HUES48 (cell line): ENCODE data around the gene TAF6.

ENCODE experiments used
- H3K27ac ChIP-seq: one replicate; pipeline ENCODE4 v1.7.0; 2013; ENCODE audit warnings: low read depth, low read length, inconsistent platforms
- H3K27me3 ChIP-seq: 2 replicates; pipeline ENCODE4 v1.6.1; 2013; ENCODE audit warnings: mild to moderate bottlenecking, low read length; ENCODE audit not compliant: control insufficient read depth, insufficient read depth
- H3K36me3 ChIP-seq: 2 replicates; pipeline ENCODE4 v1.6.1; 2013; ENCODE audit warnings: low read length; ENCODE audit not compliant: control insufficient read depth, insufficient read depth
- H3K4me1 ChIP-seq: 2 replicates; pipeline ENCODE4 v1.6.1; 2013; ENCODE audit warnings: mild to moderate bottlenecking, low read length; ENCODE audit not compliant: control insufficient read depth, insufficient read depth
- H3K4me3 ChIP-seq: 2 replicates; pipeline ENCODE4 v1.5.1; 2013; ENCODE audit warnings: mild to moderate bottlenecking, low read depth, low read length
- H3K9ac ChIP-seq: 2 replicates; pipeline ENCODE4 v1.6.1; 2013; ENCODE audit warnings: mild to moderate bottlenecking, low read depth, low read length, moderate library complexity
- H3K9me3 ChIP-seq: 2 replicates; pipeline ENCODE4 v1.6.1; 2013; ENCODE audit warnings: low read length; ENCODE audit not compliant: control insufficient read depth, insufficient read depth

TAF6 gene

DNA sequence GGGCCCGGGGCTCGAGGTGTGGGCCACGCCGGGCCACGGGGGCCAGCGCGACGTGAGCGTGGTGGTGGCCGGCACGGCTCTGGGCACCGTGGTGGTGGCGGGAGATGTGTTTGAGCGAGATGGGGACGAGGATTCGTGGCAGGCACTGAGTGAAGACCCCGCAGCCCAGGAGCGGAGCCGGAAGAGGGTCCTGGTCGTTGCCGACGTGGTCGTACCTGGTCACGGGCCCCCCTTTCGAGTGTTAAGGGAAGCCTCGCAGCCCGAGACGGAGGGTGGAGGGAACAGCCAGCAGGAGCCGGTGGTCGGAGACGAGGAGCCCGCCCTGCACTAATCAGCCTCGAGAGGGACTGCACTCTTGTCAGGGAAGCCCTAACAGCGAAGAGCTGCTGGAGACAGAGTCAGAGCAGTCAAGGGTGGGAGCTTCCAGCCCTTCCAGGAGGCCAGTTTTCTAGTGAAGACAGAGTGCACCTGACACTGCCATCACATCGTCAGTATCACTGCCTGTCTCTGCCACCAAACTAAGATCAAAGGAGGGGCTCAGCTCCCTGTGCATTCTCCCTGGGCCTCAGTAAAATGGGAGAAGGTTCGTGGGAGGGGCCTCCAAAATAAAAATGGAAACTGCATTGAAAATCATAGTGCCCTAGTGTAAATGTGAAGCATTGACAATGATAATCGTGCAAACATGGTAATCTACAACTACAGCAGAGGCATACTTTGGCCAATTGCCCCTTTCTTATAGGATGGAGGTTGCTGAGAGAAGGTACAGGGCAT, 8.9 kb upstream of the TAF6 start:
- Histone ChIP-seq H3K36me3 (peaks cover 9% of the 10 kb centered on the region), H3K27me3 (peaks cover 13% of the 10 kb centered on the region), H3K9me3 (no peaks in the 10 kb centered on the region), H3K4me1 (no peaks in the 10 kb centered on the region), H3K4me3 (peak overlapping the region; percentile 91), H3K27ac (no peak overlapping the region), H3K9ac (no peak overlapping the region)

DNA sequence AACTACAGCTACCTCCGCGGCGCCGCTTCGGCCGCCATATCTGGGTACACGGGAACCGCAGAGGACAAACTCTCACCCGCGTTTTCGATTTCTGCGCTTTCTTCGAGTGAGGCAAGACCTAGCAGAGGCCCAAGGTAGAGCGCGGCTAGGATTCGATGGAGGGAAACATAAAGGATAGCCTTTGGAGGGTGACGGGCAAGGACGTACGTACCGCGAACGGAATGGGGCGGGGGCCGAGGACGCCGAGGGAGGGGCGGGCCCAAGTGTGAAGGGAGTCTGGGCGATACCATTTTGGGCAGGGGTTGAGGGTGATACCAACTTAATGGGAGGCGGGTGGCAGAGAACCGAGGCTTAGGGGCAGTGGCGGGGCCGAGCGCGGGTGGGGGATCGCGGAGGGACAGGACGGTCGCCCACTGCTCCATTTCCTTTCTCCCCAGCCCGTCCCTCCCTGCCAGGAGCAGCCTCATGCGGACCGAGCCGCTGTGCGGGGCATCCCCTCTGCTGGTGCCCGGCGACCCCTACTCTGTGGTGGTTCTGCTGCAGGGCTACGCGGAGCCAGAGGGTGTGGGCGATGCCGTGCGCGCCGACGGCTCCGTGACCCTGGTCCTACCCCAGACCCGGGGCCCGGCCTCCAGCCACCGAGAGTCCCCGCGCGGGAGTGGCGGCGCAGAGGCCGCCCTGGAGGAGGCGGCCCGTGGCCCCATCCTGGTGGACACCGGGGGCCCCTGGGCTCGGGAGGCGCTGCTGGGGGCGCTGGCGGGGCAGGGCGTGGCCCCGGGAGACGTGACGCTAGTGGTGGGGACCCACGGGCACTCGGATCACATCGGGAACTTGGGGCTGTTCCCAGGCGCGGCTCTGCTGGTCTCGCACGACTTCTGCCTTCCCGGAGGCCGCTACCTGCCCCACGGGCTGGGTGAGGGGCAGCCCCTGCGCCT, 8.0 kb upstream of the TAF6 start, which contains the start of gene MBLAC1:
TSS of gene MBLAC1 (plus strand) at position 37 of the 935 bp plus-strand sequence. CDS start at position 466, 429 bp downstream.
- no peaks in the 10 kb centered on the region for H3K4me1 ChIP-seq
- peaks cover 13% of the 10 kb centered on the region for H3K27me3 ChIP-seq
- peak within 1 kb of the TSS; percentile 99 for H3K27ac ChIP-seq
- H3K9me3 ChIP-seq: no peaks in the 10 kb centered on the region
- H3K36me3 ChIP-seq: peaks cover 9% of the 10 kb centered on the region
- H3K4me3 ChIP-seq: peak within 1 kb of the TSS; percentile 91
- H3K9ac ChIP-seq: peak within 1 kb of the TSS; percentile 85

DNA sequence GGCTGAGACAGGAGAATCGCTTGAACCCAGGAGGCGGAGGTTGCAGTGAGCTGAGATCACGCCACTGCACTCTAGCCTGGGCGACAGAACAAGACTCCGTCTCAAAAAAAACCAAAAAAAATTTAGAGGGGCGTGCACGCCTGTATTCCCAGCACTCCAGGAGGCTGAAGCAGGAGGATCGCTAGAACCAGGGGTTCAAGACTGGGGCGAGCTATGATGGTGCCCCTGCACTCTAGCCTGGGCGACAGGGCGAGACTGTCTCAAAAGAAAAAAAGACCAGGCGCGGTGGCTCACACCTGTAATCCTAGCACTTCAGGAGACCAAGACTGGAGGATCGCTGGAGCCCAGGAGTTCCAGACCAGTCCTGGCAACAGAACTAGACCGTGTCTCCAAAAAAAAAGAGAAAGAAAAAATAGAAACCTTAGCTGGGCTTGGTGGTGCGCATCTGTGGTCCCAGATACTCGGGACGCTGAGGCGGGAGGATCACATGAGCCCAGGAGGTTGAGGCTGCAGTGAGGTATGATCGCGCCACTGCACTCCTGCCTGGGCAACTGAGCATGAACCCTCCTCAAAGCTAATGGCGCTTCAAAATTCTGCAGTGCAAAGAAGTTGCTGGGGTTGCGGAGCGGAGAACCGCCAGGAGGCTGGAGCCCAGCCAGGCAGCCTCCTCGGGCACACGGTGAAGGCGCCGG, 7.2 kb upstream of the TAF6 start:
- H3K27me3 ChIP-seq: peaks cover 13% of the 10 kb centered on the region
- peaks cover 9% of the 10 kb centered on the region for H3K36me3 ChIP-seq
- peak overlapping the region; percentile 85 for H3K9ac ChIP-seq
- peak overlapping the region; percentile 99 for H3K27ac ChIP-seq
- H3K4me3 ChIP-seq: peak overlapping the region; percentile 91
- no peaks in the 10 kb centered on the region for H3K9me3 ChIP-seq
- no peaks in the 10 kb centered on the region for H3K4me1 ChIP-seq

DNA sequence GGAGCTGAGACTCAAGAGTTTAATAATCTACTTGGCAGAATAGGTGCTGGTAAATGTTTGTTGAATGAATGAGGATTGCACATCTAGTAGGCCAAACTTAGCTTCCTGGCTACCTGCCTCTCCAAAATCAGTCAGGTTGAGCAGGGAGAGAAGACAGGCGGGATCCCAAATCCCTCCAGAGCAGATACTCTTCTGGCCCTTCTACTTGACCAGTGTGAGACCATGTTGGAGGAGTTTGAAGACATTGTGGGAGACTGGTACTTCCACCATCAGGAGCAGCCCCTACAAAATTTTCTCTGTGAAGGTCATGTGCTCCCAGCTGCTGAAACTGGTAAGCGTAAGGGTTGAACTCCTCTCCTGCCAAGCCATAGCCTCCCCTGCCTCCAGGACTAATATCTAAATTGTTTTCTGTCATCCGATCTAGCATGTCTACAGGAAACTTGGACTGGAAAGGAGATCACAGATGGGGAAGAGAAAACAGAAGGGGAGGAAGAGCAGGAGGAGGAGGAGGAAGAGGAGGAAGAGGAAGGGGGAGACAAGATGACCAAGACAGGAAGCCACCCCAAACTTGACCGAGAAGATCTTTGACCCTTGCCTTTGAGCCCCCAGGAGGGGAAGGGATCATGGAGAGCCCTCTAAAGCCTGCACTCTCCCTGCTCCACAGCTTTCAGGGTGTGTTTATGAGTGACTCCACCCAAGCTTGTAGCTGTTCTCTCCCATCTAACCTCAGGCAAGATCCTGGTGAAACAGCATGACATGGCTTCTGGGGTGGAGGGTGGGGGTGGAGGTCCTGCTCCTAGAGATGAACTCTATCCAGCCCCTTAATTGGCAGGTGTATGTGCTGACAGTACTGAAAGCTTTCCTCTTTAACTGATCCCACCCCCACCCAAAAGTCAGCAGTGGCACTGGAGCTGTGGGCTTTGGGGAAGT, 5.4 kb upstream of the TAF6 start:
- Histone ChIP-seq H3K4me1 (peaks cover 9% of the 10 kb centered on the region), H3K9me3 (no peaks in the 10 kb centered on the region), H3K9ac (no peak overlapping the region), H3K27me3 (peaks cover 13% of the 10 kb centered on the region), H3K27ac (no peak overlapping the region), H3K4me3 (no peak overlapping the region), H3K36me3 (peaks cover 9% of the 10 kb centered on the region)

DNA sequence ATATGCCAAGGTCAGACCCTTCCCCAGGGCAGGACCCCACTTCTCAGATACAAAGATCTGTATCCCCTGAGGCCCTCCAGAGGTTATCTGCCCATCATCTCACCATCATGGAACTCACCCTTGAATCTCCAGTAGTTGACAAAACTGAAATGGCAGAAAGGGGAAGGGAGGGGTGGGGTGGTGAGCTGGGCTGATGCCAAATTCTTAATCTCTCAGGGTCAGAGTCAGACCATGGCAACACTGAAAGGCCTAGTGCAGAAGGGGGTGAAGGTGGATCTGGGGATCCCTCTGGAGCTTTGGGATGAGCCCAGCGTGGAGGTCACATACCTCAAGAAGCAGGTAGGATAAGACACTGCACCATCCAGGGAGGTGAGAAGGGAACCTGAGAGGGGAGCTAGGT, 3.4 kb upstream of the TAF6 start:
- no peak overlapping the region for H3K4me3 ChIP-seq
- H3K27ac ChIP-seq: no peak overlapping the region
- no peaks in the 10 kb centered on the region for H3K27me3 ChIP-seq
- peaks cover 9% of the 10 kb centered on the region for H3K4me1 ChIP-seq
- H3K36me3 ChIP-seq: peaks cover 9% of the 10 kb centered on the region
- no peaks in the 10 kb centered on the region for H3K9me3 ChIP-seq
- no peak overlapping the region for H3K9ac ChIP-seq

DNA sequence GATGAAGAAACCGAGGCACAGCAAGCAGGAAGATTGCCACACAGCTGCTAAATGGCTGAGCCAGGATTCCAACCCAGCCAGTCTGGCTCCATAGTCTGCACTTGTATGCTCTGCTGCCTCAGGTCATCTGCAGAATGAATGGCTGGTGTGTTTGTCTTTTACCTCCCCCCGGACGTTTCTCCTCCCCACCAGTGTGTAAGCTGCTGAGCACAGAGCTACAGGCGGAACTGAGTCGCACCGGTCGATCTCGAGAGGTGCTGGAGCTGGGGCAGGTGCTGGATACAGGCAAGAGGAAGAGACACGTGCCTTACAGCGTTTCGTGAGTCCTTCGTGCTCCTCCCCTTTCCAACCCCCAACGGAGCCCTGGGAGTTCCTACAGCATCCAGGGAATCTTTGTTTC, 2.9 kb upstream of the TAF6 start:
- Histone ChIP-seq H3K36me3 (peaks cover 9% of the 10 kb centered on the region), H3K27ac (no peak overlapping the region), H3K9me3 (no peaks in the 10 kb centered on the region), H3K4me1 (peaks cover 9% of the 10 kb centered on the region), H3K4me3 (no peak overlapping the region), H3K27me3 (no peaks in the 10 kb centered on the region), H3K9ac (no peak overlapping the region)

DNA sequence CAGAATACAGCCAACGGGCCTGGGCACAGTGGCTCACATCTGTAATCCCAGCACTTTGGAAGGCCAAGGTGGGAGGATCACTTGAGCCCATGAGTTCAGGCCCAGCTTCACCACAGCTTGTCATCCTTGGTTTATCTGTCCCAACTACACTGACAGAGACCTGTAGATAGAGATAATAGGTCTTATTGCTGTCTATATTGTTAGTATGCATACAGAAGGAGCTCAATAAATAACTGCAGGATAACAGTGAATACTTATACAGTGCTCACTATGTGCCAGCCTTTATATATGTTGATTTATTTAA, 1.5 kb upstream of the TAF6 start:
- Histone ChIP-seq H3K4me3 (peak overlapping the region; percentile 76), H3K9ac (no peak overlapping the region), H3K27me3 (no peaks in the 10 kb centered on the region), H3K36me3 (peaks cover 9% of the 10 kb centered on the region), H3K4me1 (peaks cover 9% of the 10 kb centered on the region), H3K9me3 (no peaks in the 10 kb centered on the region), H3K27ac (peak overlapping the region; percentile 87)

DNA sequence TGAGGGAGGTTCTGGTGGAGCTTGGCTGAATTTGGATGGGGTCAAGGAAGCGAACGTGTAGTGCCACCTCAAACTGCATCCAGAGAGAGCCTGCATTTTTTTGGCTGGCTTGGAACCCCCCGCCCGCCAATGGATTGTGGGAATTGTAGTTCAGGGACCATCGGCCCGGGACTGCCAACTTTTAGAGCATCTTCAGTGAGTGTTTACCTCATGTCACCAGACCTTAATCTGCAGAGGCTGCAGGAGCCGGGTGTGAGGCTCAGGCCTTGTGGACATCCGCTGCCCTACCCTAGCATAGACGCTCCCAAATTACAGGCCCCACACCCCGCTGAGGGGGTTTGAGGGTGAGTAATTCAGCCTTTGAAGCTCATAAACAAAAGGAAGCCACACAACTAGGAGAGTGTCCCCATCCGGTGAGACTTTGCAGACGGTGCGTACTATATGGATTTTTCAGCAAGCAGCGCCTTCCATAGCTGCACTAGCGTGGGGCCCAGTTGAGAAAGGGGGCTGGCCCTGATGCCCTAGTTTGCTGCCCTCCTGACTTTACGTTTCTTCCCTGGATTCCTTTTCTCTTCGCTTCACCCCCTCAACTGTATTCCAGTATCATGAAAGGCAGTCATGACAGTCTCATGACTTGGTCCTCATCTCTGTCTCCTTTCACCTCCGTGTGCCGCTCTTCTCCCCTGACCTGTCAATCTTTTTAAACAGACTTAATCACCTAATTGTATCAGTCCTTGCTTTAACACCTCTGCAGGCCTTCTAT, 993 bp upstream of the TAF6 start:
- peaks cover 9% of the 10 kb centered on the region for H3K4me1 ChIP-seq
- H3K9me3 ChIP-seq: no peaks in the 10 kb centered on the region
- H3K27me3 ChIP-seq: no peaks in the 10 kb centered on the region
- H3K4me3 ChIP-seq: peak overlapping the region; percentile 76
- peak overlapping the region; percentile 87 for H3K27ac ChIP-seq
- peaks cover 6% of the 10 kb centered on the region for H3K36me3 ChIP-seq
- H3K9ac ChIP-seq: peak overlapping the region; percentile 4; the same call in 1 of the 2 replicates

DNA sequence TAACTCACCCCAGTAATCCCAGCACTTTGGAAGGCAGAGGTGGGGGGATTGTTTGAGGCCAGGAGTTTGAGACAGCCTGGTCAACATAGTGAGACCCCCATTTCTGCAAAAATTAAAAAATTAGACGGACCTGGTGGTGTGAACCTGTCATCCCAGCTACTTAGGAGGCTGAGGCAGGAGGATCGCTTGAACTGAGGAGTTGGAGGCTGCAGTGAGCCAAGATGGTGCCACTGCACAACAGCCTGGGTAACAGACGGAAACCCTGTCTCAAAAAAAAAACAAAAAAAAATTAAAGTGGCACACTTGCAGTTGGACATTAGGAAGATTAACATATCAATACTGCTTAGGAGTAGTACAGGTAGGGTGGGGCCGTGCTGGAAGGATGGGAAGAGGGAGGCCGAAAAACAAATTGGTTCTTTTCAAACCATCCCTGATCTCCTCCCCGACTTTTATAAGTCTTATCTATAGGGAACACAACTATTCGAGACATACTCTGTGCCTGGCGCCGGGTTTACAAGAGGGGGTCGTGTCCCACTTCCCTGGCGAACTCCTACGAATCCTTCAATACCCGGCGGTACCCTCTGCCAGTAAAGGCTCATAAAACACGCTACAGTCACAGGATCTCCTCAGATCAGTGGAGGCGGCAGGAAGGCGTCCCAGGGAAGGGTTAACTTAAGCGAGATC, 628 bp downstream of the TAF6 start:
- Histone ChIP-seq H3K4me1 (peaks cover 9% of the 10 kb centered on the region), H3K9me3 (no peaks in the 10 kb centered on the region), H3K4me3 (peak overlapping the region; percentile 76), H3K27me3 (no peaks in the 10 kb centered on the region), H3K9ac (peak overlapping the region; percentile 87), H3K36me3 (peaks cover 9% of the 10 kb centered on the region), H3K27ac (peak overlapping the region; percentile 87)
